Coronary artery (tissue), 2 donors: Measurements from ENCODE around the gene SUN1.

Experiments
- DNase-seq: peaks from one replicate; pipeline ENCODE4 v3.0.0-alpha.2; 2017; ENCODE audit warnings: low spot score
- H3K27ac ChIP-seq, 2 donors: fragments of 200-600 bp; sonication (generic); one replicate each; pipeline ENCODE4 v1.5.1; 2016 to 2019
- H3K4me3 ChIP-seq: fragments of 200-600 bp; sonication (generic); 2 replicates; pipeline ENCODE4 v1.5.1; 2016; ENCODE audit warnings: mild to moderate bottlenecking, moderate library complexity
- TF ChIP-seq, protein P1 (sequence below): fragments of 200-600 bp; sonication (generic); IDR thresholded peaks from one replicate; pipeline ENCODE4 v1.5.1; 2019; ENCODE audit warnings: antibody characterized with exemption

SUN1 gene

DNA sequence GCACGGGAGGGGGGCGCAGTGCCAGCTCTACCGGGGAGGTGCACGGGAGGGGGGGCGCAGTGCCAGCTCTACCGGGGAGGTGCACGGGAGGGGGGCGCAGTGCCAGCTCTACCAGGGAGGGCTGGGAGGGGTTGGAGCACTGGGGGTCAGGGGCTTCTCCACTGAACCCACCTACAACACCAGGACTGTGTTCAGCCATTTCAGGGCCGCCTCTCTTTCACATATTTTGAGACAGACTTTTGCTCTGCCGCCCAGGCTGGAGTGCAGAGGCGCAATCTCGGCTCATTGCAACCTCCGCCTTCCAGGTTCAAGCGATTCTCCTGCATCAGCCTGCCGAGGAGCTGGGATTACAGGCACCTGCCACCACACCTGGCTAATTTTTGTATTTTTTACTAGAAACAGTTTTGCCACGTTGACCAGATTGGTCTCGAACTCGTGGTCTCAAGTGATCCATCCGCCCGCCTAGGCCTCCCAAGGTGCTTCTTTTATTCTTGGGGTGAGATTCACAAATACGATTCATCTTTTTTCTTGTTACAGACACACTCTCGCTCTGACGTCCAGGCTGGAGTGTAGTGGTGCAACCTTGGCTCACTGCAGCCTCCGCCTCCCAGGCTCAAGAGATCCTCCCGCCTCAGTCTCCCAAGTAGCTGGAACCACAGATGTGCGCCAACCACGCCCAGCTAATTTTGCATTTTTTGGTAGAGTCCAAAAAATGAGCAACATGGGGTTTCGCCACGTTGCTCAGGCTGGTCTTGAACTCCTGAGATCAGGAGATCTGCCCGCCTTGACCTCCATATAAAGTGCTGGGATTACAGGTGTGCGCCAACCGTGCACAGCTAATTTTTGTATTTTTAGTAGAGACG lies 85.2 kb downstream of the SUN1 start:
- no peak for DNase-seq
- Histone ChIP-seq H3K27ac (no peak overlapping the region), H3K4me3 (no peak overlapping the region)
- TF ChIP-seq, protein P1, sequence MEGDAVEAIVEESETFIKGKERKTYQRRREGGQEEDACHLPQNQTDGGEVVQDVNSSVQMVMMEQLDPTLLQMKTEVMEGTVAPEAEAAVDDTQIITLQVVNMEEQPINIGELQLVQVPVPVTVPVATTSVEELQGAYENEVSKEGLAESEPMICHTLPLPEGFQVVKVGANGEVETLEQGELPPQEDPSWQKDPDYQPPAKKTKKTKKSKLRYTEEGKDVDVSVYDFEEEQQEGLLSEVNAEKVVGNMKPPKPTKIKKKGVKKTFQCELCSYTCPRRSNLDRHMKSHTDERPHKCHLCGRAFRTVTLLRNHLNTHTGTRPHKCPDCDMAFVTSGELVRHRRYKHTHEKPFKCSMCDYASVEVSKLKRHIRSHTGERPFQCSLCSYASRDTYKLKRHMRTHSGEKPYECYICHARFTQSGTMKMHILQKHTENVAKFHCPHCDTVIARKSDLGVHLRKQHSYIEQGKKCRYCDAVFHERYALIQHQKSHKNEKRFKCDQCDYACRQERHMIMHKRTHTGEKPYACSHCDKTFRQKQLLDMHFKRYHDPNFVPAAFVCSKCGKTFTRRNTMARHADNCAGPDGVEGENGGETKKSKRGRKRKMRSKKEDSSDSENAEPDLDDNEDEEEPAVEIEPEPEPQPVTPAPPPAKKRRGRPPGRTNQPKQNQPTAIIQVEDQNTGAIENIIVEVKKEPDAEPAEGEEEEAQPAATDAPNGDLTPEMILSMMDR, result no peak

DNA sequence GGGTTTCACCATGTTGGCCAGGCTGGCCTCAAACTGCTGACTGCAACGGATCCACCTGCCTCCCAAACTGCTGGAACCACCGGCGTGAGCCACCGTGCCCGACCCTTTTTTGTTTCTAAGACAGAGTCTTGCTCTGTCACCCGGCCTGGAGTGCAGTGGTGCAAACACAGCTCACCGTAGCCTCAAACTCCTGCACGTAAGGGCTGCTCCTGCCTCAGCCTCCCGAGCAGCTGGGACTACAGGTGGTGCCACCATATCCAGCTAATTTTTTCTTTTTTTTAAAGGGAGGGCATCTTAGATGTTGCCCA lies 85.8 kb downstream of the SUN1 start:
- DNase-seq, result no peak
- no peak overlapping the region for H3K4me3 ChIP-seq
- no peak overlapping the region for H3K27ac ChIP-seq
- TF ChIP-seq, protein P1, result no peak

DNA sequence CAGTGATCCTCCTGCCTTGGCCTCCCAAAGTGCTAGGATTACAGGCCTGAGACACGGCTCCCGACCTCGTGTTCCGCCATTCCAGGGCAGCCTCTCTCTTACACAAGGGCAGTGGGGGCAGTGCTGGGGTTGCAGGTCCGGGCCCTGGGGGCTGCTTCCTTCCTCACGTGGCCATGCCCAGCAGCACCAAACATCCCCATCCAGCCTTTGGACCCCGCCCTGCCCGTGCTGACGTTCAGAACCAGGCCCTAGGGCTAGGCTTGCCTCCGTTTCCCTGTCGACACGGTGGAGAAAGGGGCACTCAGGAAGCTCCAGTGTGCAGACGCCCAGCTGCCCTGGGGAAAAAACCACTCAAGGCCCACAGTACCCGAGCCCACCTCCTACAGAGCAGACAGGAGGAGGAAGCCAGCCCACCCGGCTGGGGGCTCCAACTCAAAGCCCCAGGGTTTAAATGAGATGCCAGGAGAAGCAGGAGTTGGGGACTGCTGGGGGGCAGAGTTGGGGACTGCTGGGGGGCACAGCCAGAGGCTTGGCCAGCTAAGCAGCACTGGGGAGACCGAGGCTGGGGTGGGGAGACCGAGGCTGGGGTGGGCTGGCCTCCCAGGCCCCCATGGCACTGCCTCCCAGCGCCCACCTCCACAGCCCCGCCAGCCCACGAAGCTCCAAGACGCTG lies 86.3 kb downstream of the SUN1 start:
- no peak for DNase-seq
- TF ChIP-seq, protein P1, result no peak
- Histone ChIP-seq H3K4me3 (no peak overlapping the region), H3K27ac (no peak overlapping the region)

DNA sequence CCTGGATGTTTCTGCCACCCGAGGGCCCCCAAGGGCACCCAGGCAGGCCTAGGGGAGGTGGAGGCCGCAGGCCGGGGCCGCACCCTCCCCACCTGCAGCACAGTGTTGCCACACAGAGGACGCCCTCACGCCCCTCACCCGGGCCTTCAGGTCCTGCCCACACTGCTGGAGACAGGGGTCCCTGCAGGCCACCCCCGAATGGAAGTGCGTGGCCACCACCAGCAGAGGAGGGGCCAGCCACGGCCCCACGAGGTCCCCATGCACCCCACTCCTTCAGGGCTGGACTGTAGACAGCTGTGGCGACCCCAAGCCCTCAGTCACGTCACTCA lies 86.8 kb downstream of the SUN1 start:
- H3K4me3 ChIP-seq, result no peak overlapping the region
- TF ChIP-seq, protein P1, result no peak
- H3K27ac ChIP-seq, result no peak overlapping the region
- DNase-seq, result no peak

DNA sequence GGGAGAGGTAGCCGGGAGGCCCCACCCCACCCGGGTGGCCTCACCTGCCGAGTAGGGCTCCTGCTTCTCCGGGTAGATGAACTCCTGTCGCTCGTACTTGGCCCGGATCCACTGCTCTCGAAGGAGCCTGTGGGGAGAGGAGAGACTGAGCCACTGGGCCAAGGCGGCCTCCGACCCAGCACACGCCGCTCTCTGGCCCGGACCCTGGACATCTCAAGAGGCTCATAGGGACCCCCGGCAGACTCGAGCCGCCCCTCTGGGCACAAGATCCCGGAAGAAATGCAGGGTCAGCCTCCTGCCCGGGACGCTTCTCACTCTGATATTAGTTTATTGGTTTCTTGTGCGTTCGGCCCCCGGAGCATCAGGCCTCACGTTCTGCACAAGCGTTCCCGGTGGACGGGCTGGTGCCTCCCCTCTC lies 87.7 kb downstream of the SUN1 start:
- TF ChIP-seq, protein P1, result no peak
- Histone ChIP-seq H3K4me3 (no peak overlapping the region), H3K27ac (no peak overlapping the region)
- DNase-seq, result no peak

DNA sequence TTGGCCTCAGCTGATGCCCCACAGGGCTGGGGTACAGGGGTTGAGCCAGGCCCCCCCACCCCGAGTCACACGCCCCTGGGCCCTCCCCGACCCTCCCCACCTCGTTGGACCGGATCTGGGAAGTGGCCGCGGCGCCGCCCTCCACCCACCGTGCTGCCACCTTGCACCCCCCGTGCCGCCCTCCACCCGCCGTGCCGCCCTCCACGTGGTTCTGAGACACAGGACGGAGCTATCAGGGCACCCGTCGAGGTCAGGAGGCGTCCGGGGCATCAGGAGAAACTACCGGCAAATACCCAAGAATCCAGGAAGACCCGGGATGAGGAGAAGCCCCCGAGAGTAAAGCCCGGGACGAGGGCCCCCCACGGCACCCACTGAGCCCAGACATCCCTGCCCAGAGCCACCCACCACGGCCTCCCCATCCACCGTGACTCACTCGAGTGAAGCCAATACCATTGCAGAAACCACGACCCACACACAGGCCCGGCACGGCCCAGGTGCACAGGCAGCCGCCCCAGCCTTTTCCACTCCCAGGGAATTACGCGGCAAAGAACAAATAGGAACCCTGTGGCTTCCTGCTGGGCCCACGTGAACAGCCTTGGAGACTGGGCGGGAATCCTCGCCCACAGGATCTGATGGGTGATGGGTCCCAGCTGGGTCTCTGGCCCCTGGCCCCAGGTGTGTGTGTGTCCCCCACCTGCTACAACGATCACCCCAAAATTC lies 88.2 kb downstream of the SUN1 start:
- no peak overlapping the region for H3K4me3 ChIP-seq
- H3K27ac ChIP-seq, result no peak overlapping the region
- TF ChIP-seq, protein P1, result no peak
- no peak for DNase-seq
